ENCODE measurements around the gene DECR2. TPM values are rescaled to one million over a fixed set of nuclear protein-coding genes. Genes with fewer than 3 reads are reported as not detected.

The DECR2 gene
- total RNA-seq, 4 donors from 2014 or later, result 10.6 to 106 (median 31.9) TPM

DNA sequence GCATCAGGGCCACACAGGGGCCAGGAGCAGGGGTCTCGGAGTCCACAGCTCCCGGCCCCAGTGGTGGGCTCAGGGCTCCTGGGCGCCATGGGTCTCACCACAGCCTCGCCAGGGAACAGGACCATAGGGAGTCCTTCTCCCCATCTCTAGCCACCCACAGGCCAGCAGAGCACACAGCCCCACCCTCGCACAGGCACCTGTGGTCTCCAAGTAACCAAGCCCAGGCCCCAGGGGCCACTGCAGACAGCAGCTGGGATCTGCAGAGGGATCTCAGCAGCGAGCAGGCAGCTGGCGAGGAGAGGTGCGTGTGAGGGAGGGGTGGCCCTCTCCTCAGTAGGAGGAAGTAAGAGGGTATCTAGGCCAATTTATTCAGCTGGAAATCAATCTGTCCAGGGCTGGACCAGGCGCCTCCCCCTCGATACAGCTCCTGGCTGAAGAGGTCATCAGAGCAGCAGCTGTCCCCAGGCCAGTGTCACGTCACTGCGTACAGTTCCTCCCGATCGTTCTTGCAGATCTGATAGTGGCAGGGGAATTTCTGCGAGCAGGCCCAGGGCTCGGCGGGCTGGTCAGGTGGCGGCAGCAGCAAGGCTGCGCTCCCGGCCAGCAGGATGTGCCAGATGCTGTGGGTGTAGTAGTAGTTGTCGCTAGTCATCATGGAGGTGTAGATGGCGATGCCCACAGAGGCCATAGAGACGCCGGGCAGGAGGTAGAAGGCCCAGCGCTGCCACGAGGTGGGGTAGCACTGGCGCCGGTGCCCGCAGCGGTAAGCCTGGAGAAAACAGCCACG lies 30.0 kb upstream of the DECR2 start:
- intact Hi-C loops (cut with DNase I; ENCODE audit: low total_unique reads), result no loop called here
- no peak for DNase-seq

DNA sequence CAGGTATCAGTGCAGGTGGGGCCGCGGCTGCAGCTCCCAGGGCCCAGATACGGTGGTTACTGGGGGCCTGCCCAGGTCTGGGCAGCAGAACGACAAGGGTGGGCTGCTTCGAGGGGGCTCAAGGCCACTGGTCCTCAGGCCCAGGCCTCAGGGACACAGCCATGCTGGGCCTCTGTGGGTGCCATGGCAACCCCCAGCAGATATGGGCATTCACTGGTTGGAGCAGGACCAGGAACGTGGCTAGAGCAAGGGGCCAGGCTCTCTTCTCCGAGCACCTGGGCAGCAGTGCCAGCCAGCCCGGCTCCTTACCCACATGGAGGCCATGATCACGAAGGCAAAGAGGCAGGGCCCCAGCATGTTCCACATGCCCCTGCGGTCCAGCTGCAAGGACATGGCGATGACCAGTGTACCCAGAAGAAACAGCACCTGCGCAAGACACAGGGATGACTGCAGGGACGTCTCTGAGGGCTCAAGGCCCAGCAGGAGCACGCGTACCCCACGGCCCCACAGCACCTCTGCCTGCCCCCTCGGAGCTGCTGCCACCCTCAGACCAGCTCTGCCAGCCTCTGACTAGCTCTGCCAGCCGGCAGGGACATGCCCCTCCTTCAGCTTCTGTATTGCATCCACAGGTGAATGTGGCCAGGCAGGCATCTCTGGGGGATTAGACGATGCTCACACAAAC lies 29.2 kb upstream of the DECR2 start:
- Histone ChIP-seq H3K27me3 (no peaks in the 10 kb centered on the region), H3K4me1 (peaks cover 4 to 11% of the 10 kb centered on the region in 2 donors), H3K36me3 (no peaks in the 10 kb centered on the region), H3K9me3 (no peaks in the 10 kb centered on the region), H3K27ac (no peak overlapping the region), H3K4me3 (no peak overlapping the region)
- DNase-seq, result no peak
- no peak for TF ChIP-seq POLR2A (IDR thresholded peaks at IDR 0.05)
- TF ChIP-seq, protein P1, sequence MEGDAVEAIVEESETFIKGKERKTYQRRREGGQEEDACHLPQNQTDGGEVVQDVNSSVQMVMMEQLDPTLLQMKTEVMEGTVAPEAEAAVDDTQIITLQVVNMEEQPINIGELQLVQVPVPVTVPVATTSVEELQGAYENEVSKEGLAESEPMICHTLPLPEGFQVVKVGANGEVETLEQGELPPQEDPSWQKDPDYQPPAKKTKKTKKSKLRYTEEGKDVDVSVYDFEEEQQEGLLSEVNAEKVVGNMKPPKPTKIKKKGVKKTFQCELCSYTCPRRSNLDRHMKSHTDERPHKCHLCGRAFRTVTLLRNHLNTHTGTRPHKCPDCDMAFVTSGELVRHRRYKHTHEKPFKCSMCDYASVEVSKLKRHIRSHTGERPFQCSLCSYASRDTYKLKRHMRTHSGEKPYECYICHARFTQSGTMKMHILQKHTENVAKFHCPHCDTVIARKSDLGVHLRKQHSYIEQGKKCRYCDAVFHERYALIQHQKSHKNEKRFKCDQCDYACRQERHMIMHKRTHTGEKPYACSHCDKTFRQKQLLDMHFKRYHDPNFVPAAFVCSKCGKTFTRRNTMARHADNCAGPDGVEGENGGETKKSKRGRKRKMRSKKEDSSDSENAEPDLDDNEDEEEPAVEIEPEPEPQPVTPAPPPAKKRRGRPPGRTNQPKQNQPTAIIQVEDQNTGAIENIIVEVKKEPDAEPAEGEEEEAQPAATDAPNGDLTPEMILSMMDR (IDR thresholded peaks at IDR 0.05), result no peak
- intact Hi-C loops (cut with DNase I; ENCODE audit: low total_unique reads), result no loop called here

More for the DNA sequence above, 30.0 kb upstream of the DECR2 start:
- Histone ChIP-seq H3K9me3 (no peaks in the 10 kb centered on the region), H3K27ac (no peak overlapping the region), H3K27me3 (no peaks in the 10 kb centered on the region), H3K36me3 (no peaks in the 10 kb centered on the region), H3K4me1 (peaks cover 4 to 11% of the 10 kb centered on the region in 2 donors), H3K4me3 (no peak overlapping the region)
- no peak for TF ChIP-seq POLR2A (IDR thresholded peaks at IDR 0.05)
- TF ChIP-seq, protein P1 (IDR thresholded peaks at IDR 0.05), result no peak

DNA sequence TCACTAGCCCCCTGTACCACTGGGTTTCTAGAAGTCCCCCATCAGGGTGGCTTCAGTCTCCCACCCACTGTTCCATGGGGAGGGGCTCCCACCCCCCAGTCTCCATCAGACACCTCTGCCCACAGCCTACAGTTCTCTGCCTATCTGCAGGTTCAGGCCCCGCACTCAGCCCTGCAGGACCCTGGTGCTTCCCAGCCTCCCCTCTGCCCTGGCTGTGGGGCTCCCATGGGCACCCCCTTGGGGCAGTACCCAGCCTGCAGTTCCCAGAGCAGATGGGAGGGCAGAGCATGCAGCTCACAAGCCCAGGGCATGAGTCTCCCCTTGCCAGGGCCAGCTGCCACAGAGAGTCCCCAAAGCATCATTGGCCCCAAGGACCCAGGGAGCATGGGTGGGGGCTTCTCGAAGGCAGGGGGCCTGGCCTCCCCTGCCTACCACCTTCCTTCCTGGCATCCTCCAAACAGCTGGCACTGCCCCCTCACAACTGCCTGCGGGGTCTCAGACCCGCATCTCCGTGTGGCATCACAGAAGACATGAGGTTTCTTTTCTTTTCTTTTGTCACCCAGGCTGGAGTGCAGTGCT lies 28.6 kb upstream of the DECR2 start:
- intact Hi-C loops (cut with DNase I; ENCODE audit: low total_unique reads), result no loop called here
- Histone ChIP-seq H3K27ac (no peak overlapping the region), H3K9me3 (no peaks in the 10 kb centered on the region), H3K4me1 (peaks cover 4 to 11% of the 10 kb centered on the region in 2 donors), H3K36me3 (no peaks in the 10 kb centered on the region), H3K27me3 (no peaks in the 10 kb centered on the region), H3K4me3 (no peak overlapping the region)
- TF ChIP-seq, protein P1 (IDR thresholded peaks at IDR 0.05), result no peak
- no peak for TF ChIP-seq POLR2A (IDR thresholded peaks at IDR 0.05)
- DNase-seq, result no peak

DNA sequence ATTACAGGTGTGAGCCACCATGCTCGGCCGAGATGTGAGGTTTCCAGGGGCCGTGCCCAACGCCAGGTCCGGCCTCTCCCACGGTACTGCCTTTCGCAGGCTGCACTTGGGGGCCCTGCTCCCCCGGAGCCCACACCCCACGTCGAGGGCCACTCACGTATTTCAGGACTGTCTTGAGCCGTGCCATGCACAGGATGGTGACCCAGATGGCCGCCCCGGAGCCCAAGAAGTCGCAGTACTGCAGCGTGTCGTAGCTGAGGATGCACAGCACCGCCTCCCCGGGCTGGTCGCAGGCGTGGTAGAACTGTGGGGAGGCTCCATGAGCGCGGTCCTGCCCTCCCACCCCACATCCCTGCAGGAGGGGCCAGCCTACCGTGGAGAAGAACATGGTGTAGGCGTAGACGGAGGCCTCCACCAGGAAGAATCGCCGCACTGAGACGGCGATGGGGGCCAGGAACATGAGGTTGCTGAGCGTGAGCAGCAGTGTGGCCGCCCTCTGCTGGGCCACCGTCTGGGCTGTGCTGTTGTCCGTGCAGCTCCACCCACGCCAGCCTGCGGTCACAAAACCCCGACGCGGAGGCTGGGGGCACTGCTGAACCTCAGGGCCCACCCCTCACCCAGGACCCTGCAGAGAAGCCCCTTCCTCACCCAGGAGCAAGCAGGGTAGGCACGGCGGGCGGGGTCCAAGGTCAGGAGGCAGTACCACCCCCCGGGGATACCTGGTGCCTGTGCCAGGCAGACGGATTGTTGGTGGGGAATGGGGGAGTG lies 27.7 kb upstream of the DECR2 start:
- TF ChIP-seq, protein P1 (IDR thresholded peaks at IDR 0.05), result no peak
- TF ChIP-seq POLR2A (IDR thresholded peaks at IDR 0.05), result no peak
- H3K27me3 ChIP-seq, result no peaks in the 10 kb centered on the region
- no peaks in the 10 kb centered on the region for H3K9me3 ChIP-seq
- no peak for DNase-seq
- peaks cover 4 to 11% of the 10 kb centered on the region in 2 donors for H3K4me1 ChIP-seq
- H3K4me3 ChIP-seq, result no peak overlapping the region
- intact Hi-C loops (cut with DNase I; ENCODE audit: low total_unique reads), result no loop called here
- no peak overlapping the region for H3K27ac ChIP-seq
- H3K36me3 ChIP-seq, result no peaks in the 10 kb centered on the region

Measured in uterus (tissue), 4 donors.